ENCODE data around the gene MRPS18A. TPM values are rescaled to one million over a fixed set of nuclear protein-coding genes. Genes with fewer than 3 reads are reported as not detected.
"Not testable (repeated sequence)": the region's sequence is repeated elsewhere in the genome, so short reads cannot be mapped to it uniquely, and the experiment has no call there.

The MRPS18A gene
- total RNA-seq, 1 experiment from 2014 or later = 47.3 TPM

GRCh38 chr6:43707269-43707668 is 19.7 kb upstream of the MRPS18A start:
- Histone ChIP-seq H3K9me3 (no peaks in the 10 kb centered on the region), H3K27me3 (no peaks in the 10 kb centered on the region), H3K36me3 (no peaks in the 10 kb centered on the region), H3K4me3 (no peak overlapping the region)
- no peak for DNase-seq

- H3K4me3 ChIP-seq = no peak overlapping the region
- no peak for DNase-seq
- no peaks in the 10 kb centered on the region for H3K36me3 ChIP-seq
- H3K9me3 ChIP-seq = no peaks in the 10 kb centered on the region
- H3K27me3 ChIP-seq = no peaks in the 10 kb centered on the region
These were observed 19.2 kb upstream of the MRPS18A start for GRCh38 chr6:43706788-43707187.

GRCh38 chr6:43705996-43706395 is 18.4 kb upstream of the MRPS18A start:
- Histone ChIP-seq H3K9me3 (no peaks in the 10 kb centered on the region), H3K36me3 (no peaks in the 10 kb centered on the region), H3K4me3 (no peak overlapping the region), H3K27me3 (no peaks in the 10 kb centered on the region)
- no peak for DNase-seq

GRCh38 chr6:43703512-43704429 is 16.2 kb upstream of the MRPS18A start:
- no peak for DNase-seq

GRCh38 chr6:43702534-43703440 is 15.2 kb upstream of the MRPS18A start:
- Histone ChIP-seq H3K9me3 (no peaks in the 10 kb centered on the region), H3K4me3 (no peak overlapping the region), H3K27me3 (no peaks in the 10 kb centered on the region), H3K36me3 (no peaks in the 10 kb centered on the region)
- DNase-seq = peak; percentile 93

More at GRCh38 chr6:43703512-43704429, 16.2 kb upstream of the MRPS18A start:
- H3K4me3 ChIP-seq = no peak overlapping the region
- no peaks in the 10 kb centered on the region for H3K27me3 ChIP-seq
- no peaks in the 10 kb centered on the region for H3K36me3 ChIP-seq
- H3K9me3 ChIP-seq = no peaks in the 10 kb centered on the region

GRCh38 chr6:43702171-43702533 is 14.6 kb upstream of the MRPS18A start:
- Histone ChIP-seq H3K9me3 (no peaks in the 10 kb centered on the region), H3K4me3 (no peak overlapping the region), H3K36me3 (no peaks in the 10 kb centered on the region), H3K27me3 (no peaks in the 10 kb centered on the region)
- DNase-seq = no peak

- not testable (repeated sequence) for H3K9me3 ChIP-seq, H3K4me3 ChIP-seq, H3K36me3 ChIP-seq, H3K27me3 ChIP-seq, DNase-seq
These were observed 13.5 kb upstream of the MRPS18A start for GRCh38 chr6:43700939-43701560.

GRCh38 chr6:43699564-43700186 is 12.1 kb upstream of the MRPS18A start:
- H3K9me3 ChIP-seq = no peaks in the 10 kb centered on the region
- peak; percentile 39 for DNase-seq
- no peaks in the 10 kb centered on the region for H3K36me3 ChIP-seq
- H3K27me3 ChIP-seq = no peaks in the 10 kb centered on the region
- H3K4me3 ChIP-seq = no peak overlapping the region

- peak; percentile 83 for DNase-seq
- Histone ChIP-seq H3K9me3 (no peaks in the 10 kb centered on the region), H3K36me3 (no peaks in the 10 kb centered on the region), H3K27me3 (no peaks in the 10 kb centered on the region), H3K4me3 (no peak overlapping the region)
These were observed 11.2 kb upstream of the MRPS18A start for GRCh38 chr6:43698584-43699349.

GRCh38 chr6:43697421-43697820 is 9.8 kb upstream of the MRPS18A start:
- no peaks in the 10 kb centered on the region for H3K27me3 ChIP-seq
- DNase-seq = no peak
- H3K36me3 ChIP-seq = no peaks in the 10 kb centered on the region
- no peak overlapping the region for H3K4me3 ChIP-seq
- no peaks in the 10 kb centered on the region for H3K9me3 ChIP-seq

- Histone ChIP-seq H3K36me3 (no peaks in the 10 kb centered on the region), H3K27me3 (no peaks in the 10 kb centered on the region), H3K9me3 (no peaks in the 10 kb centered on the region), H3K4me3 (no peak overlapping the region)
- DNase-seq = no peak
These were observed 8.3 kb upstream of the MRPS18A start for GRCh38 chr6:43695967-43696291.

- Histone ChIP-seq H3K9me3 (no peaks in the 10 kb centered on the region), H3K36me3 (no peaks in the 10 kb centered on the region), H3K4me3 (no peak overlapping the region), H3K27me3 (no peaks in the 10 kb centered on the region)
- no peak for DNase-seq
These were observed 7.8 kb upstream of the MRPS18A start for GRCh38 chr6:43695215-43695966.

GRCh38 chr6:43689421-43689820 is 1.8 kb upstream of the MRPS18A start:
- no peak for DNase-seq
- Histone ChIP-seq H3K36me3 (no peaks in the 10 kb centered on the region; the same call in 1 of the 2 replicates), H3K9me3 (no peaks in the 10 kb centered on the region), H3K4me3 (no peak overlapping the region), H3K27me3 (no peaks in the 10 kb centered on the region)

GRCh38 chr6:43687079-43687436 is 533 bp downstream of the MRPS18A start:
- no peak for DNase-seq
- H3K36me3 ChIP-seq = no peaks in the 10 kb centered on the region; the same call in 1 of the 2 replicates
- H3K9me3 ChIP-seq = no peaks in the 10 kb centered on the region
- peak overlapping the region; percentile 83 for H3K4me3 ChIP-seq
- H3K27me3 ChIP-seq = no peaks in the 10 kb centered on the region

GRCh38 chr6:43683708-43684455 is 3.7 kb downstream of the MRPS18A start:
- Histone ChIP-seq H3K36me3 (no peaks in the 10 kb centered on the region; the same call in none of the 2 replicates), H3K27me3 (no peaks in the 10 kb centered on the region), H3K4me3 (no peak overlapping the region), H3K9me3 (no peaks in the 10 kb centered on the region)
- DNase-seq = no peak
